WI38 (cell line): ENCODE measurements around the gene MS4A8.

ENCODE experiments used
- H3K4me3 ChIP-seq: 2 replicates; pipeline ENCODE4 v1.5.1; 2011; ENCODE audit warnings: low read depth, mild to moderate bottlenecking, control low read depth, low read length
- CTCF ChIP-seq: IDR thresholded peaks from 2 replicates; pipeline ENCODE4 v1.5.1; 2012; ENCODE audit warnings: low read depth, mild to moderate bottlenecking, control low read depth, low read length

The MS4A8 gene

GRCh38 chr11:60744114-60744513 is 44.7 kb downstream of the MS4A8 start:
- no peak overlapping the region for H3K4me3 ChIP-seq
- TF ChIP-seq CTCF, result no peak

- no peak for TF ChIP-seq CTCF
- H3K4me3 ChIP-seq, result no peak overlapping the region
Observed at GRCh38 chr11:60747359-60747873, 48.0 kb downstream of the MS4A8 start.

GRCh38 chr11:60748225-60748624 is 48.8 kb downstream of the MS4A8 start:
- TF ChIP-seq CTCF, result no peak
- no peak overlapping the region for H3K4me3 ChIP-seq

GRCh38 chr11:60748821-60749220 is 49.4 kb downstream of the MS4A8 start:
- TF ChIP-seq CTCF, result no peak
- no peak overlapping the region for H3K4me3 ChIP-seq

GRCh38 chr11:60750911-60751310 is 51.5 kb downstream of the MS4A8 start:
- H3K4me3 ChIP-seq, result no peak overlapping the region
- no peak for TF ChIP-seq CTCF

- no peak for TF ChIP-seq CTCF
- no peak overlapping the region for H3K4me3 ChIP-seq
Observed at GRCh38 chr11:60753309-60753708, 53.9 kb downstream of the MS4A8 start.

- no peak overlapping the region for H3K4me3 ChIP-seq
- TF ChIP-seq CTCF, result no peak
Observed at GRCh38 chr11:60754887-60755286, 55.5 kb downstream of the MS4A8 start.
